GM12878 (cell line): Measurements from ENCODE around the gene HEPHL1. TPM values are rescaled to one million over a fixed set of nuclear protein-coding genes. Genes with fewer than 3 reads are reported as not detected.
A peak's percentile ranks its signal among the peaks of the same experiment; 100 is the strongest.

ENCODE experiments used
- ATAC-seq: fragments of 200-7000 bp; cut with Tn5 transposase; 3 replicates; pipeline ENCODE4 v1.9.1; 2020; ENCODE audit warnings: mild to moderate bottlenecking, moderate library complexity
- BruUV-seq: library from RNA; stranded (reverse); fragments of 400-500 nt; replicated peaks from 2 replicates; lab custom pipeline; 2021; lab: Mats Ljungman, UMichigan
- CTCF ChIA-PET: fragments of 300-600 bp; sonication (Branson Sonifier 250); formaldehyde crosslinking; extraction: SDS; loops from one replicate; lab custom pipeline; 2021; ENCODE audit warnings: inconsistent platforms; lab: Yijun Ruan, JAX
- POLR2A ChIA-PET: fragments of 350-600 bp; formaldehyde crosslinking; extraction: SDS; loops from one replicate; lab custom pipeline; 2021; ENCODE audit warnings: inconsistent platforms; lab: Charles Lee
- RAD21 ChIA-PET: fragments of 300-600 bp; sonication (Branson Sonifier 250); formaldehyde crosslinking; loops from one replicate; lab custom pipeline; 2023; ENCODE audit warnings: antibody characterized with exemption; ENCODE audit not compliant: unreplicated experiment; lab: Charles Lee
- SMC1A ChIA-PET: fragments of 300-600 bp; sonication (Branson Sonifier 250); formaldehyde crosslinking; loops from one replicate; lab custom pipeline; 2023; ENCODE audit not compliant: unreplicated experiment, uncharacterized antibody; lab: Charles Lee
- DNase-seq: peaks from one replicate; pipeline ENCODE4 v3.0.0-alpha.2; 2011; ENCODE audit warnings: low read depth, low spot score
- FAIRE-seq: peaks from 3 replicates; lab custom pipeline; 2011; peaks lifted over from hg19 to GRCh38; lab: Jason Lieb, UNC
- H2AFZ ChIP-seq: 2 replicates; pipeline ENCODE4 v1.6.0; 2011; ENCODE audit warnings: low read depth, low read length, control low read depth; ENCODE audit not compliant: control insufficient read depth
- H3K27ac ChIP-seq: 2 replicates; pipeline ENCODE4 v1.5.1; 2011; ENCODE audit warnings: control low read depth; ENCODE audit not compliant: control insufficient read depth, insufficient read depth
- H3K27me3 ChIP-seq, 2 experiments: replicated peaks in 1 of 2; 2 replicates each; pipeline versions ENCODE4 v1.6.0 to v1.6.1; 2011; ENCODE audit warnings: low read length in 1 of 2; ENCODE audit not compliant: control insufficient read depth in 2 of 2, insufficient read depth in 2 of 2
- H3K36me3 ChIP-seq, 2 experiments: 2 replicates each; pipeline ENCODE4 v1.5.1; 2011; ENCODE audit warnings: low read length in 1 of 2; ENCODE audit not compliant: control insufficient read depth in 2 of 2, insufficient read depth in 2 of 2
- H3K4me1 ChIP-seq: 2 replicates; pipeline ENCODE4 v1.6.1; 2011; ENCODE audit warnings: mild to moderate bottlenecking, low read length, moderate library complexity, mixed read lengths; ENCODE audit not compliant: control insufficient read depth, insufficient read depth
- H3K4me2 ChIP-seq: 2 replicates; pipeline ENCODE4 v1.6.0; 2011; ENCODE audit warnings: control low read depth; ENCODE audit not compliant: control insufficient read depth, insufficient read depth
- H3K4me3 ChIP-seq: fragments of 200-600 bp; sonication (generic); 2 replicates; pipeline ENCODE4 v1.5.1; 2016
- H3K79me2 ChIP-seq: 2 replicates; pipeline ENCODE4 v1.6.0; 2011; ENCODE audit warnings: low read length; ENCODE audit not compliant: control insufficient read depth, insufficient read depth
- H3K9ac ChIP-seq: 2 replicates; pipeline ENCODE4 v1.8.0; 2011; ENCODE audit warnings: low read length, control low read depth, mixed read lengths; ENCODE audit not compliant: control insufficient read depth, insufficient read depth
- H3K9me3 ChIP-seq: replicated peaks from 3 replicates; pipeline ENCODE4 v1.5.1; 2011; ENCODE audit warnings: mild to moderate bottlenecking, low read length; ENCODE audit not compliant: control insufficient read depth, insufficient read depth
- H4K20me1 ChIP-seq: 2 replicates; pipeline ENCODE4 v1.6.0; 2011; ENCODE audit not compliant: control insufficient read depth, insufficient read depth
- BCLAF1 ChIP-seq: fragments of 450-650 bp; IDR thresholded peaks from 2 replicates; pipeline ENCODE4 v1.6.1; 2017; ENCODE audit warnings: antibody characterized with exemption, mild to moderate bottlenecking, moderate library complexity
- CBX5 ChIP-seq: sonication (generic); IDR thresholded peaks from 2 replicates; pipeline ENCODE4 v1.6.1; 2016; ENCODE audit warnings: low read depth, moderate library complexity, mild to moderate bottlenecking, inconsistent platforms
- E2F4 ChIP-seq: IDR thresholded peaks from 2 replicates; pipeline ENCODE4 v1.6.1; 2012; ENCODE audit warnings: low read depth, low read length, improper control_type of control experiment
- KAT2A ChIP-seq: conservative IDR thresholded peaks from 2 replicates; pipeline ENCODE4 v1.6.1; 2011; ENCODE audit warnings: low read depth, low read length; ENCODE audit not compliant: control insufficient read depth
- MYB ChIP-seq: fragments of 150-350 bp; IDR thresholded peaks from 2 replicates; pipeline ENCODE4 v1.6.1; 2014; ENCODE audit warnings: mild to moderate bottlenecking, low read depth, low read length, borderline replicate concordance
- RFX5 ChIP-seq: IDR thresholded peaks from 2 replicates; pipeline ENCODE4 v1.6.1; 2011; ENCODE audit warnings: low read depth, low read length, improper control_type of control experiment
- SREBF2 ChIP-seq: IDR thresholded peaks from 2 replicates; pipeline ENCODE4 v1.6.1; 2012; ENCODE audit warnings: mild to moderate bottlenecking, low read length
- YBX1 ChIP-seq: fragments of 450-650 bp; IDR thresholded peaks from 2 replicates; pipeline ENCODE4 v1.6.1; 2016; ENCODE audit warnings: antibody characterized with exemption
- ZBTB4 ChIP-seq: fragments of 450-650 bp; formaldehyde crosslinking; IDR thresholded peaks from 2 replicates; pipeline ENCODE4 v1.4.0; 2022; ENCODE audit warnings: mild to moderate bottlenecking, moderate library complexity
- ZNF384 ChIP-seq: IDR thresholded peaks from 2 replicates; pipeline ENCODE4 v1.6.1; 2012; ENCODE audit warnings: low read depth, mild to moderate bottlenecking, low read length, improper control_type of control experiment, borderline replicate concordance
- WGBS: methylation state at CpG from one replicate; pipeline ENCODE4 v1.1.6; 2016; ENCODE audit warnings: low lambda C conversion rate; ENCODE audit not compliant: insufficient replicate concordance, insufficient coverage; ENCODE audit errors: missing lambda C conversion rate; 5-methylcytosine and 5-hydroxymethylcytosine counted together
- in situ Hi-C: fragments of 300-500 bp; cut with MboI; formaldehyde crosslinking; loops from 9 replicates; pipeline ENCODE4 v1.14.3; 2018; ENCODE audit warnings: mixed read lengths
- intact Hi-C: fragments of 100-400 bp; cut with micrococcal nuclease; formaldehyde crosslinking; loops from one replicate; pipeline ENCODE4 v1.14.2; 2022; ENCODE audit not compliant: unreplicated experiment
- polyA plus RNA-seq, 11 experiments: library from polyadenylated mRNA; depleted of rRNA in 4 of 11; unstranded in 6 of 11; stranded (reverse) in 5 of 11; fragments of >200 nt; fragmentation: Nextera tagmentation in 4 of 11; fragmentation: Illumina TruSeq in 1 of 11; extraction: Ambion mirVana in 4 of 11; extraction: Trizol in 1 of 11; gene quantifications; 1 replicate in 1 of 11; 2 replicates in 10 of 11; pipeline versions ENCODE4 v1.2.1 to v1.2.3, GENCODE V29; 2011 to 2016; ENCODE audit warnings: inconsistent platforms in 2 of 11, missing spikeins in 2 of 11, low read depth in 1 of 11
- total RNA-seq, 4 experiments: library from RNA; depleted of rRNA in 3 of 4; stranded (reverse); fragments of >200 nt in 3 of 4; fragmentation: Illumina TruSeq in 1 of 4; extraction: Trizol in 1 of 4; gene quantifications; 2 replicates each; pipeline versions ENCODE4 v1.2.1 to v1.2.3, GENCODE V29; 2013 to 2021

HEPHL1 gene
- total and polyA plus RNA-seq, 10 of the 15 experiments (the other 5 are each of a cell fraction or from before 2014, with no cell fraction given), result 0.02 to 0.08 (median 0.05) TPM; not detected in 6

GRCh38 chr11:93993747-93994146 lies 27.4 kb upstream of the HEPHL1 start:
- BruUV-seq, result no TSS peak

GRCh38 chr11:93997741-93998140 lies 23.4 kb upstream of the HEPHL1 start:
- H3K27me3 ChIP-seq, result no peaks in the 10 kb centered on the region
- H3K79me2 ChIP-seq, result no peaks in the 10 kb centered on the region
- in situ Hi-C loops (no loop called here), intact Hi-C loops (no loop called here)
- ChIA-PET SMC1A (no interaction called here), RAD21 (no interaction called here), CTCF (no interaction called here), POLR2A (no interaction called here)
- DNase-seq (no peak), FAIRE-seq (no peak), ATAC-seq (no peak)
- H3K9me3 ChIP-seq, result no peaks in the 10 kb centered on the region; the same call in 2 of the 3 replicates
- no peak overlapping the region for H3K4me3 ChIP-seq
- TF ChIP-seq RFX5 (no peak), MYB (no peak), ZBTB4 (CRISPR knock-in tag) (no peak), E2F4 (no peak), BCLAF1 (no peak), KAT2A (no peak), SREBF2 (no peak), ZNF384 (no peak)
- no peak overlapping the region for H3K9ac ChIP-seq
- H3K27ac ChIP-seq, result no peak overlapping the region
- BruUV-seq, result no TSS peak
- no peak overlapping the region for H2AFZ ChIP-seq
- H3K4me2 ChIP-seq, result no peak overlapping the region
- no peaks in the 10 kb centered on the region for H4K20me1 ChIP-seq
- no peaks in the 10 kb centered on the region for H3K4me1 ChIP-seq
- no peaks in the 10 kb centered on the region for H3K36me3 ChIP-seq
- WGBS, result 37% methylated on average over 3 of the region's 3 CpGs

More at GRCh38 chr11:93993747-93994146, 27.4 kb upstream of the HEPHL1 start:
- no peak for ATAC-seq
- Histone ChIP-seq H3K27me3 (no peaks in the 10 kb centered on the region), H3K4me1 (no peaks in the 10 kb centered on the region), H3K9ac (no peak overlapping the region), H3K27ac (no peak overlapping the region), H3K79me2 (no peaks in the 10 kb centered on the region), H4K20me1 (no peaks in the 10 kb centered on the region), H3K9me3 (no peaks in the 10 kb centered on the region; the same call in 2 of the 3 replicates), H3K4me2 (no peak overlapping the region), H3K4me3 (no peak overlapping the region), H2AFZ (no peak overlapping the region), H3K36me3 (no peaks in the 10 kb centered on the region)
- FAIRE-seq, result no peak
- in situ Hi-C loops (no loop called here), intact Hi-C loops (no loop called here)
- RAD21 ChIA-PET, result no interaction called here
- WGBS, result 0% methylated on average over 1 of the region's 1 CpG
- POLR2A ChIA-PET, result no interaction called here
- CTCF ChIA-PET, result no interaction called here
- SMC1A ChIA-PET, result no interaction called here
- TF ChIP-seq YBX1 (no peak), CBX5 (0 out of 2 replicates have a peak, but pooled peaks have one; percentile 46)
- no peak for DNase-seq
